Measurements from ENCODE around the gene KPNA5. TPM values are rescaled to one million over a fixed set of nuclear protein-coding genes. Genes with fewer than 3 reads are reported as not detected.
A peak's percentile ranks its signal among the peaks of the same experiment; 100 is the strongest.

Gene KPNA5
- total RNA-seq, 2 donors from 2014 or later: 14.4 to 22.3 TPM

GRCh38 chr6:116764629-116764960 is 83.6 kb downstream of the KPNA5 start:
- peak overlapping the region in 1 of 2 donors; percentile 32 for H3K27ac ChIP-seq
- H3K36me3 ChIP-seq: no peaks in the 10 kb centered on the region
- no peak for DNase-seq (ENCODE audit: low spot score)
- WGBS: 37% methylated on average over 15 of the region's 19 CpGs
- H3K27me3 ChIP-seq (replicated peaks; ENCODE audit: insufficient read depth): no peaks in the 10 kb centered on the region
- H3K4me1 ChIP-seq (replicated peaks): no peaks in the 10 kb centered on the region
- H3K4me3 ChIP-seq: peak overlapping the region; percentile 34 to 39
- intact Hi-C loops (cut with DNase I): no loop called here
- no peaks in the 10 kb centered on the region for H3K9me3 ChIP-seq
- TF ChIP-seq, protein P1, sequence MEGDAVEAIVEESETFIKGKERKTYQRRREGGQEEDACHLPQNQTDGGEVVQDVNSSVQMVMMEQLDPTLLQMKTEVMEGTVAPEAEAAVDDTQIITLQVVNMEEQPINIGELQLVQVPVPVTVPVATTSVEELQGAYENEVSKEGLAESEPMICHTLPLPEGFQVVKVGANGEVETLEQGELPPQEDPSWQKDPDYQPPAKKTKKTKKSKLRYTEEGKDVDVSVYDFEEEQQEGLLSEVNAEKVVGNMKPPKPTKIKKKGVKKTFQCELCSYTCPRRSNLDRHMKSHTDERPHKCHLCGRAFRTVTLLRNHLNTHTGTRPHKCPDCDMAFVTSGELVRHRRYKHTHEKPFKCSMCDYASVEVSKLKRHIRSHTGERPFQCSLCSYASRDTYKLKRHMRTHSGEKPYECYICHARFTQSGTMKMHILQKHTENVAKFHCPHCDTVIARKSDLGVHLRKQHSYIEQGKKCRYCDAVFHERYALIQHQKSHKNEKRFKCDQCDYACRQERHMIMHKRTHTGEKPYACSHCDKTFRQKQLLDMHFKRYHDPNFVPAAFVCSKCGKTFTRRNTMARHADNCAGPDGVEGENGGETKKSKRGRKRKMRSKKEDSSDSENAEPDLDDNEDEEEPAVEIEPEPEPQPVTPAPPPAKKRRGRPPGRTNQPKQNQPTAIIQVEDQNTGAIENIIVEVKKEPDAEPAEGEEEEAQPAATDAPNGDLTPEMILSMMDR (IDR thresholded peaks at IDR 0.05): no peak
- TF ChIP-seq POLR2AphosphoS5 (IDR thresholded peaks at IDR 0.05) (no peak), POLR2A (IDR thresholded peaks at IDR 0.05) (no peak)

GRCh38 chr6:116764961-116765841 is 84.2 kb downstream of the KPNA5 start, which contains the start of gene FAM162B:
Gene FAM162B, minus strand, starts transcription at chr6:116765719. Its CDS starts 143 bp downstream, at chr6:116765576.
- intact Hi-C loops (cut with DNase I): no loop called here
- no peaks in the 10 kb centered on the region for H3K9me3 ChIP-seq
- DNase-seq (ENCODE audit: low spot score): no peak
- H3K36me3 ChIP-seq: no peaks in the 10 kb centered on the region
- under 1% methylated on average over 62 of the region's 89 CpGs for WGBS
- no peaks in the 10 kb centered on the region for H3K27me3 ChIP-seq (replicated peaks; ENCODE audit: insufficient read depth)
- no peak for TF ChIP-seq POLR2A (IDR thresholded peaks at IDR 0.05)
- TF ChIP-seq, protein P1 (IDR thresholded peaks at IDR 0.05): no peak
- no peak for TF ChIP-seq POLR2AphosphoS5 (IDR thresholded peaks at IDR 0.05)
- peak within 1 kb of the TSS; percentile 34 to 39 for H3K4me3 ChIP-seq
- H3K27ac ChIP-seq: peak within 1 kb of the TSS; percentile 23 to 32
- no peaks in the 10 kb centered on the region for H3K4me1 ChIP-seq (replicated peaks)

GRCh38 chr6:116766506-116767176 is 85.6 kb downstream of the KPNA5 start:
- no peak for DNase-seq (ENCODE audit: low spot score)
- 67% methylated on average over 5 of the region's 5 CpGs for WGBS
- no peak overlapping the region for H3K27ac ChIP-seq
- no peaks in the 10 kb centered on the region for H3K36me3 ChIP-seq
- H3K9me3 ChIP-seq: no peaks in the 10 kb centered on the region
- no peak overlapping the region for H3K4me3 ChIP-seq
- intact Hi-C loops (cut with DNase I): no loop called here
- H3K27me3 ChIP-seq (replicated peaks; ENCODE audit: insufficient read depth): no peaks in the 10 kb centered on the region
- H3K4me1 ChIP-seq (replicated peaks): no peaks in the 10 kb centered on the region
- TF ChIP-seq POLR2AphosphoS5 (IDR thresholded peaks at IDR 0.05) (no peak), POLR2A (IDR thresholded peaks at IDR 0.05) (no peak)
- TF ChIP-seq, protein P1 (IDR thresholded peaks at IDR 0.05): no peak

GRCh38 chr6:116767715-116768114 is 86.7 kb downstream of the KPNA5 start:
- no peak for DNase-seq (ENCODE audit: low spot score)
- Histone ChIP-seq H3K4me1 (replicated peaks) (no peaks in the 10 kb centered on the region), H3K4me3 (no peak overlapping the region), H3K27me3 (replicated peaks; ENCODE audit: insufficient read depth) (no peaks in the 10 kb centered on the region), H3K36me3 (no peaks in the 10 kb centered on the region), H3K9me3 (no peaks in the 10 kb centered on the region), H3K27ac (no peak overlapping the region)
- TF ChIP-seq POLR2A (IDR thresholded peaks at IDR 0.05) (no peak), POLR2AphosphoS5 (IDR thresholded peaks at IDR 0.05) (no peak)
- TF ChIP-seq, protein P1 (IDR thresholded peaks at IDR 0.05): no peak
- WGBS: 73% methylated on average over 2 of the region's 2 CpGs
- intact Hi-C loops (cut with DNase I): no loop called here

All from prostate gland (tissue), 2 donors.